HUES48 (cell line): ENCODE measurements around the gene CYB5R3.

Experiments used
- H3K27ac ChIP-seq: one replicate; pipeline ENCODE4 v1.7.0; 2013; ENCODE audit warnings: low read depth, low read length, inconsistent platforms
- H3K27me3 ChIP-seq: 2 replicates; pipeline ENCODE4 v1.6.1; 2013; ENCODE audit warnings: mild to moderate bottlenecking, low read length; ENCODE audit not compliant: control insufficient read depth, insufficient read depth
- H3K36me3 ChIP-seq: 2 replicates; pipeline ENCODE4 v1.6.1; 2013; ENCODE audit warnings: low read length; ENCODE audit not compliant: control insufficient read depth, insufficient read depth
- H3K4me1 ChIP-seq: 2 replicates; pipeline ENCODE4 v1.6.1; 2013; ENCODE audit warnings: mild to moderate bottlenecking, low read length; ENCODE audit not compliant: control insufficient read depth, insufficient read depth
- H3K4me3 ChIP-seq: 2 replicates; pipeline ENCODE4 v1.5.1; 2013; ENCODE audit warnings: mild to moderate bottlenecking, low read depth, low read length
- H3K9ac ChIP-seq: 2 replicates; pipeline ENCODE4 v1.6.1; 2013; ENCODE audit warnings: mild to moderate bottlenecking, low read depth, low read length, moderate library complexity
- H3K9me3 ChIP-seq: 2 replicates; pipeline ENCODE4 v1.6.1; 2013; ENCODE audit warnings: low read length; ENCODE audit not compliant: control insufficient read depth, insufficient read depth

The CYB5R3 gene

GRCh38 chr22:42627981-42628380, 21.2 kb downstream of the CYB5R3 start:
- H3K27ac ChIP-seq: no peak overlapping the region
- H3K4me1 ChIP-seq: no peaks in the 10 kb centered on the region
- no peaks in the 10 kb centered on the region for H3K27me3 ChIP-seq
- peaks cover 83% of the 10 kb centered on the region for H3K36me3 ChIP-seq
- H3K4me3 ChIP-seq: no peak overlapping the region
- no peak overlapping the region for H3K9ac ChIP-seq
- no peaks in the 10 kb centered on the region for H3K9me3 ChIP-seq

GRCh38 chr22:42626951-42627625, 22.1 kb downstream of the CYB5R3 start:
- Histone ChIP-seq H3K36me3 (peaks cover 80% of the 10 kb centered on the region), H3K9me3 (no peaks in the 10 kb centered on the region), H3K27ac (no peak overlapping the region), H3K4me1 (no peaks in the 10 kb centered on the region), H3K4me3 (no peak overlapping the region), H3K27me3 (no peaks in the 10 kb centered on the region), H3K9ac (no peak overlapping the region)

GRCh38 chr22:42626431-42626830, 22.8 kb downstream of the CYB5R3 start:
- Histone ChIP-seq H3K9ac (no peak overlapping the region), H3K27me3 (no peaks in the 10 kb centered on the region), H3K9me3 (no peaks in the 10 kb centered on the region), H3K27ac (no peak overlapping the region), H3K4me3 (no peak overlapping the region), H3K36me3 (peaks cover 74% of the 10 kb centered on the region), H3K4me1 (no peaks in the 10 kb centered on the region)

GRCh38 chr22:42625416-42625815, 23.8 kb downstream of the CYB5R3 start:
- H3K36me3 ChIP-seq: peaks cover 65% of the 10 kb centered on the region
- H3K9ac ChIP-seq: no peak overlapping the region
- H3K27ac ChIP-seq: no peak overlapping the region
- no peaks in the 10 kb centered on the region for H3K27me3 ChIP-seq
- H3K4me1 ChIP-seq: no peaks in the 10 kb centered on the region
- H3K4me3 ChIP-seq: no peak overlapping the region
- H3K9me3 ChIP-seq: no peaks in the 10 kb centered on the region

GRCh38 chr22:42624551-42625106, 24.6 kb downstream of the CYB5R3 start:
- Histone ChIP-seq H3K27me3 (no peaks in the 10 kb centered on the region), H3K4me1 (no peaks in the 10 kb centered on the region), H3K4me3 (no peak overlapping the region), H3K36me3 (peaks cover 61% of the 10 kb centered on the region), H3K27ac (no peak overlapping the region), H3K9me3 (no peaks in the 10 kb centered on the region), H3K9ac (no peak overlapping the region)

- H3K4me3 ChIP-seq: no peak overlapping the region
- peaks cover 54% of the 10 kb centered on the region for H3K36me3 ChIP-seq
- no peak overlapping the region for H3K27ac ChIP-seq
- no peaks in the 10 kb centered on the region for H3K27me3 ChIP-seq
- H3K4me1 ChIP-seq: no peaks in the 10 kb centered on the region
- H3K9ac ChIP-seq: no peak overlapping the region
- H3K9me3 ChIP-seq: no peaks in the 10 kb centered on the region
Measured at GRCh38 chr22:42623756-42624441, 25.3 kb downstream of the CYB5R3 start.

- Histone ChIP-seq H3K27me3 (no peaks in the 10 kb centered on the region), H3K4me3 (no peak overlapping the region), H3K27ac (no peak overlapping the region), H3K9me3 (no peaks in the 10 kb centered on the region), H3K9ac (no peak overlapping the region), H3K36me3 (peaks cover 49% of the 10 kb centered on the region), H3K4me1 (no peaks in the 10 kb centered on the region)
Measured at GRCh38 chr22:42623301-42623751, 25.9 kb downstream of the CYB5R3 start.

GRCh38 chr22:42622061-42622710, 27.0 kb downstream of the CYB5R3 start:
- Histone ChIP-seq H3K4me3 (no peak overlapping the region), H3K36me3 (peaks cover 38% of the 10 kb centered on the region), H3K9ac (no peak overlapping the region), H3K9me3 (no peaks in the 10 kb centered on the region), H3K27ac (no peak overlapping the region), H3K4me1 (no peaks in the 10 kb centered on the region; the same call in 1 of the 2 replicates), H3K27me3 (no peaks in the 10 kb centered on the region)

- no peak overlapping the region for H3K27ac ChIP-seq
- no peak overlapping the region for H3K9ac ChIP-seq
- H3K36me3 ChIP-seq: peaks cover 32% of the 10 kb centered on the region
- H3K9me3 ChIP-seq: no peaks in the 10 kb centered on the region
- no peak overlapping the region for H3K4me3 ChIP-seq
- no peaks in the 10 kb centered on the region; the same call in 1 of the 2 replicates for H3K4me1 ChIP-seq
- no peaks in the 10 kb centered on the region for H3K27me3 ChIP-seq
Measured at GRCh38 chr22:42621505-42622002, 27.6 kb downstream of the CYB5R3 start.

- Histone ChIP-seq H3K4me1 (no peaks in the 10 kb centered on the region; the same call in 1 of the 2 replicates), H3K9me3 (no peaks in the 10 kb centered on the region), H3K4me3 (no peak overlapping the region), H3K27me3 (no peaks in the 10 kb centered on the region), H3K9ac (no peak overlapping the region), H3K27ac (no peak overlapping the region), H3K36me3 (peaks cover 21% of the 10 kb centered on the region)
Measured at GRCh38 chr22:42620084-42620483, 29.1 kb downstream of the CYB5R3 start.
